Esophagus muscularis mucosa (tissue), 4 donors: ENCODE measurements around the gene COL4A5. TPM values are rescaled to one million over a fixed set of nuclear protein-coding genes. Genes with fewer than 3 reads are reported as not detected.

Experiments used
- DNase-seq: peaks from one replicate; pipeline ENCODE4 v3.0.0-alpha.2; 2017; ENCODE audit errors: extremely low spot score
- H3K27ac ChIP-seq, 4 donors: fragments of 200-600 bp; sonication (generic); replicated peaks in 1 of 4; 1 replicate in 3 of 4; 2 replicates in 1 of 4; pipeline ENCODE4 v1.5.1; 2016 to 2019; ENCODE audit warnings: mild to moderate bottlenecking in 1 of 4
- H3K27me3 ChIP-seq, 4 donors: fragments of 200-600 bp; sonication (generic); one replicate each; pipeline versions ENCODE4 v1.5.1 to v1.6.0; 2016 to 2019
- H3K36me3 ChIP-seq, 4 donors: fragments of 200-600 bp; sonication (generic); one replicate each; pipeline ENCODE4 v1.5.1; 2016 to 2019
- H3K4me1 ChIP-seq, 4 donors: fragments of 200-600 bp; sonication (generic); one replicate each; pipeline ENCODE4 v1.5.1; 2016 to 2019
- H3K4me3 ChIP-seq, 4 donors: fragments of 200-600 bp; sonication (generic); 1 replicate in 2 of 4; 2 replicates in 2 of 4; pipeline ENCODE4 v1.5.1; 2016 to 2019; ENCODE audit warnings: mild to moderate bottlenecking in 4 of 4, moderate library complexity in 1 of 4
- H3K9me3 ChIP-seq, 4 donors: fragments of 200-600 bp; sonication (generic); 1 replicate in 3 of 4; 2 replicates in 1 of 4; pipeline ENCODE4 v1.5.1; 2016 to 2019
- CTCF ChIP-seq, 3 experiments: fragments of 200-600 bp in 2 of 3; fragments of 450-650 bp in 1 of 3; sonication (generic) in 2 of 3; IDR thresholded peaks; one replicate each; pipeline ENCODE4 v1.5.1; 2017 to 2019; ENCODE audit warnings: antibody characterized with exemption in 3 of 3, mild to moderate bottlenecking in 2 of 3, moderate library complexity in 1 of 3
- EP300 ChIP-seq: sonication (generic); formaldehyde crosslinking; IDR thresholded peaks from one replicate; pipeline ENCODE4 v1.6.1; 2017; ENCODE audit warnings: antibody characterized with exemption
- POLR2A ChIP-seq: fragments of 450-650 bp; IDR thresholded peaks from one replicate; pipeline ENCODE4 v1.6.1; 2017; ENCODE audit warnings: antibody characterized with exemption, moderate library complexity, mild to moderate bottlenecking, low read depth
- POLR2AphosphoS5 ChIP-seq, 2 donors: sonication (generic); formaldehyde crosslinking; IDR thresholded peaks; one replicate each; pipeline ENCODE4 v1.6.1; 2017; ENCODE audit warnings: antibody characterized with exemption in 2 of 2
- WGBS: methylation state at CpG from one replicate; pipeline ENCODE4 v1.1.5; 2018; 5-methylcytosine and 5-hydroxymethylcytosine counted together
- intact Hi-C: fragments of 100-400 bp; cut with DNase I; formaldehyde crosslinking; loops from one replicate; pipeline ENCODE4 v1.15.1; 2023
- total RNA-seq, 4 donors: library from RNA; depleted of rRNA; stranded (reverse); fragments of >200 nt; gene quantifications; one replicate each; pipeline versions ENCODE4 v1.1.0 to v1.2.1, GENCODE V29; 2016

Gene COL4A5
- total RNA-seq, 4 donors from 2014 or later, result 187 to 241 (median 204) TPM

- 45% methylated on average over 2 of the region's 2 CpGs for WGBS
- peak overlapping the region; percentile 23 to 42 (median 32) for H3K27ac ChIP-seq
Observed at GRCh38 chrX:108447303-108447702, 7.7 kb downstream of the COL4A5 start.

GRCh38 chrX:108453841-108454240, 14.2 kb downstream of the COL4A5 start:
- TF ChIP-seq CTCF (IDR thresholded peaks at IDR 0.05), result no peak
- TF ChIP-seq POLR2AphosphoS5 (IDR thresholded peaks at IDR 0.05), result no peak
- no peak for TF ChIP-seq EP300
- TF ChIP-seq POLR2A, result no peak
- peaks cover 0 to 12% (median 0%) of the 10 kb centered on the region in 4 donors for H3K4me1 ChIP-seq
- no peaks in the 10 kb centered on the region for H3K27me3 ChIP-seq
- no peak overlapping the region for H3K4me3 ChIP-seq
- WGBS, result 66% methylated on average over 3 of the region's 3 CpGs
- no peak for DNase-seq
- no peaks in the 10 kb centered on the region for H3K36me3 ChIP-seq
- no peaks in the 10 kb centered on the region for H3K9me3 ChIP-seq
- intact Hi-C loops, result no loop called here
- H3K27ac ChIP-seq, result peak overlapping the region in 1 of 4 donors; percentile 13

More at GRCh38 chrX:108447303-108447702, 7.7 kb downstream of the COL4A5 start:
- no peaks in the 10 kb centered on the region for H3K36me3 ChIP-seq
- H3K9me3 ChIP-seq, result no peaks in the 10 kb centered on the region
- intact Hi-C loops, result no loop called here
- H3K4me3 ChIP-seq, result no peak overlapping the region
- no peak for DNase-seq
- no peaks in the 10 kb centered on the region for H3K27me3 ChIP-seq
- H3K4me1 ChIP-seq, result peaks cover 0 to 24% (median 2%) of the 10 kb centered on the region in 4 donors
- no peak for TF ChIP-seq CTCF (IDR thresholded peaks at IDR 0.05)
- no peak for TF ChIP-seq EP300

GRCh38 chrX:108456971-108457477, 17.4 kb downstream of the COL4A5 start:
- H3K36me3 ChIP-seq, result no peaks in the 10 kb centered on the region
- no peaks in the 10 kb centered on the region for H3K9me3 ChIP-seq
- peak overlapping the region in 2 of 4 donors; percentile 62 to 67 for H3K27ac ChIP-seq
- no peak for TF ChIP-seq POLR2A
- TF ChIP-seq POLR2AphosphoS5 (IDR thresholded peaks at IDR 0.05), result no peak
- TF ChIP-seq CTCF (IDR thresholded peaks at IDR 0.05), result no peak
- TF ChIP-seq EP300, result no peak
- 38% methylated on average over 4 of the region's 4 CpGs for WGBS
- peaks cover 0 to 12% (median 0%) of the 10 kb centered on the region in 4 donors for H3K4me1 ChIP-seq
- intact Hi-C loops, result no loop called here
- no peak for DNase-seq
- no peaks in the 10 kb centered on the region for H3K27me3 ChIP-seq
- no peak overlapping the region for H3K4me3 ChIP-seq

GRCh38 chrX:108464604-108465003, 25.0 kb downstream of the COL4A5 start:
- H3K36me3 ChIP-seq, result no peaks in the 10 kb centered on the region
- no peak for DNase-seq
- no peaks in the 10 kb centered on the region for H3K27me3 ChIP-seq
- H3K4me3 ChIP-seq, result peak overlapping the region in 1 of 4 donors; percentile 5
- H3K9me3 ChIP-seq, result no peaks in the 10 kb centered on the region
- peak overlapping the region in 3 of 4 donors; percentile 31 to 58 (median 56) for H3K27ac ChIP-seq
- TF ChIP-seq POLR2AphosphoS5 (IDR thresholded peaks at IDR 0.05), result no peak
- TF ChIP-seq CTCF (IDR thresholded peaks at IDR 0.05), result no peak
- no peak for TF ChIP-seq POLR2A
- no peak for TF ChIP-seq EP300
- H3K4me1 ChIP-seq, result peaks cover 0 to 42% (median 7%) of the 10 kb centered on the region in 4 donors
- WGBS, result 43% methylated on average over 3 of the region's 3 CpGs
- intact Hi-C loops, result no loop called here

- Histone ChIP-seq H3K27ac (peak overlapping the region in 2 of 4 donors; percentile 10 to 21), H3K4me3 (no peak overlapping the region), H3K36me3 (no peaks in the 10 kb centered on the region), H3K9me3 (no peaks in the 10 kb centered on the region), H3K4me1 (peaks cover 0 to 29% (median 7%) of the 10 kb centered on the region in 4 donors), H3K27me3 (no peaks in the 10 kb centered on the region)
- 71% methylated on average over 1 of the region's 1 CpG for WGBS
- DNase-seq, result no peak
- TF ChIP-seq POLR2A (no peak), EP300 (no peak), CTCF (IDR thresholded peaks at IDR 0.05) (no peak), POLR2AphosphoS5 (IDR thresholded peaks at IDR 0.05) (no peak)
- intact Hi-C loops, result no loop called here
Observed at GRCh38 chrX:108468486-108468885, 28.8 kb downstream of the COL4A5 start.
